Measurements from ENCODE around the gene SACM1L.

SACM1L gene

GRCh38 chr3:45688882-45689786 is at the start of gene SACM1L:
Gene SACM1L (plus strand): TSS chr3:45689396. CDS start chr3:45689466, 70 bp downstream.
- DNase-seq, result peak; percentile 99

- DNase-seq, result no peak
These were observed 49.1 kb upstream of the SACM1L start for GRCh38 chr3:45640091-45640507.

GRCh38 chr3:45640724-45641361 is 48.4 kb upstream of the SACM1L start:
- DNase-seq, result no peak

- DNase-seq, result no peak
These were observed 47.4 kb upstream of the SACM1L start for GRCh38 chr3:45641756-45642155.

GRCh38 chr3:45642731-45643152 is 46.5 kb upstream of the SACM1L start:
- DNase-seq, result peak; percentile 66

- no peak for DNase-seq
These were observed 45.0 kb upstream of the SACM1L start for GRCh38 chr3:45644063-45644790.

- no peak for DNase-seq
These were observed 44.4 kb upstream of the SACM1L start for GRCh38 chr3:45644791-45645201.

- no peak for DNase-seq
These were observed 43.1 kb upstream of the SACM1L start for GRCh38 chr3:45646051-45646585.

GRCh38 chr3:45647148-45647619 is 42.0 kb upstream of the SACM1L start:
- no peak for DNase-seq

GRCh38 chr3:45653205-45653604 is 36.0 kb upstream of the SACM1L start:
- DNase-seq, result no peak

- DNase-seq, result no peak
These were observed 34.7 kb upstream of the SACM1L start for GRCh38 chr3:45654397-45654944.

- DNase-seq, result no peak
These were observed 33.3 kb upstream of the SACM1L start for GRCh38 chr3:45655906-45656305.

- DNase-seq, result peak; percentile 89
These were observed 32.4 kb upstream of the SACM1L start for GRCh38 chr3:45656575-45657363.

GRCh38 chr3:45657853-45658252 is 31.3 kb upstream of the SACM1L start:
- DNase-seq, result no peak

GRCh38 chr3:45659661-45660566 is 29.3 kb upstream of the SACM1L start:
- peak; percentile 59 for DNase-seq

GRCh38 chr3:45660567-45660901 is 28.7 kb upstream of the SACM1L start:
- DNase-seq, result no peak

GRCh38 chr3:45664578-45664977 is 24.6 kb upstream of the SACM1L start:
- no peak for DNase-seq

- DNase-seq, result no peak
These were observed 24.1 kb upstream of the SACM1L start for GRCh38 chr3:45665101-45665572.

GRCh38 chr3:45666757-45667431 is 22.3 kb upstream of the SACM1L start:
- DNase-seq, result peak; percentile 75

GRCh38 chr3:45667569-45667934 is 21.6 kb upstream of the SACM1L start:
- DNase-seq, result no peak
